ENCODE results near the gene ST3GAL4.
"Not testable (repeated sequence)": the region's sequence is repeated elsewhere in the genome, so short reads cannot be mapped to it uniquely, and the experiment has no call there.

DNA sequence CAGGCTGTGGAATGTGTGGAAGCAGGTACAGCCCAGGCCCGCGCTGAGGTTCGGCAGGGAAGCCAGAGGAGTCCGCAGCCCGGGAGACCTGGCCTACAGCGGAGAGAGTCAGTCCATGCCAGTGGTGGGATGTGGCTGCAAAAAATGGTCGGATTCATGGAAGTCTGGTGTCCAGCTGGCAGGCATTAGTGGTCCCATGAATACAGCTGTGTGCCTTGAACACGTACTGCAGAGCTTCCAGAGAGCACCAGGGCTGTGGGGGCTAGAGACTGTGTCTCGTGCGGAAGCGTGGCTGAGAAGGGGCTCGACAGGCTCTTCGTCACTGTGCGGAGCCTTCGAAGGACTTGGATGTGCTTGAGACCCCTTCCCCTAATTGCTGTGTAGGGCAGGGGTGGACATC lies 40.8 kb downstream of the ST3GAL4 start:
- TF ChIP-seq CTCF, POLR2A (IDR thresholded peaks at IDR 0.05): not testable (repeated sequence)

Data from right lobe of liver (tissue), 4 donors.